ELF-1 (cell line): ENCODE data around the gene LDLRAP1.

Source experiments
- DNase-seq: peaks from one replicate; pipeline ENCODE4 v3.0.0-alpha.2; 2016; ENCODE audit warnings: low read depth, low spot score

LDLRAP1 gene

DNA sequence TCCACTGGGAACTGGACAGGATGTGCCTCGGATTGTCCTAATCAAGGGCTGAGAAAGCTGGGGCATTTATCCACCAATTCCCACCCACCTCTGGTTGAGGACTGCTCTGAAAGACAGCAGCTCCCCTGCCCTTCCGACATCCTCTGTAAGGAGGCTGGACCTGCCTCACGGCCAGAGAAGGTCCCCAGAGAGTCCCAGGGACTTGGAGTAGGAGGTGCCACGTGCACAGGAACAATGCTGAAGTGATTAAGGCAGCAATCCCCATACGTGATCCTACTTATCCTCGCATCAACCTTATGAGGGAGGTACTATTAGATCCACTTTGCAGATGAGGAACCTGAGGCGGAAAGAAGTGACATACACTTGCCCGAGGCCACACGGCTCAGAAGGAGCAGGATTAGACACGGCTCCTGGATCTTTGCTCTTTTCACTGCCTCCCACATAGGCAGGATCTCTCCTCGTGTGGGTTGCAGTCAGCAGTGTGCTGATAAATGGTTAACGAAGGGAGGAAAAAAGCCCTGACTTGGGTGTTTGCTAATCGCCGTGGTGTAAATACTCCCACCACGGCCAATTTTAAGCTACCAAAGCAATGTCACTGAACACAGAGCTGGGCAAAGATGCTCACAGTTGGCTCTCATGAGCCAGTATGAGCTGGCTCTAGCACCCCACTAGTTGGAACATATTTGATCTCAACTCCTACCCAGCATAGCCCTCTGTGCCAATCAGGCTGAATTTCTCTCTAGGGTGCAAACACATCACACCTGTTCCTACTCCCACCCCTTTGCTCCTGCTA is 18.6 kb upstream of the LDLRAP1 start:
- no peak for DNase-seq

DNA sequence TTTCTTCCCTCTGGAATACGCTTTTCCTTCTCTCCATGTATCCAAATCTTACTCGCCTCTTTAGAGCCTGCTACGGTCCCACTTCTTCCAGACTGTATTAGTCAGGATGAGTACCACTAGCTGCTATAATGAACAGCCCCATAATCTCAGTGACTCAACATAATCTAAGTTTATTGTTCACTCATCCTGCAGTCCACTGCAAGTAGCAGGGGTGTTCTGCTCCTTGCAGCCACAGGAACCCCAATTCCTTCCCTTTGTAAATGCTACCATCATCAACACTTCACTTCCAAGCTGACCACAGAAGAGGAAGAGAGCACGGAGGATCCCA is 18.1 kb upstream of the LDLRAP1 start:
- DNase-seq: no peak

DNA sequence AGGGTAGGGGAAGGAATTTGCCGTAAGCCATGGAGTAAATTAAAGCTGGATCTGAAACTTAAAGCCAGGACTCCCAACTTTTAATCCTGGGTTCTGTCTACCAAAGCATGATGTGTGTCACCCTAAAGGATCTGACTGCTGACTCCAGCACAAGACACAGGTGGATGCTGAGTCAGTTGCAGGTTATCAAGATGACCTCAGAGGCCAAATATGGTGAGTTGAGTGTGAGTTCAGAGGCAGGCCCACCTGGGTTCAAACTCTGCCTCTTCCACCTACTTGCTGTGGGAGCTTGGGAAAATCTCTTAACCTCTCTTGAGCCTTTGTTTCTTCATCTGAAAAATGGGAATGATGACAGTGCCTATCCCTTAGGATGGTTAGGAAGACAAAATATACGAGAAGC is 16.7 kb upstream of the LDLRAP1 start:
- no peak for DNase-seq

DNA sequence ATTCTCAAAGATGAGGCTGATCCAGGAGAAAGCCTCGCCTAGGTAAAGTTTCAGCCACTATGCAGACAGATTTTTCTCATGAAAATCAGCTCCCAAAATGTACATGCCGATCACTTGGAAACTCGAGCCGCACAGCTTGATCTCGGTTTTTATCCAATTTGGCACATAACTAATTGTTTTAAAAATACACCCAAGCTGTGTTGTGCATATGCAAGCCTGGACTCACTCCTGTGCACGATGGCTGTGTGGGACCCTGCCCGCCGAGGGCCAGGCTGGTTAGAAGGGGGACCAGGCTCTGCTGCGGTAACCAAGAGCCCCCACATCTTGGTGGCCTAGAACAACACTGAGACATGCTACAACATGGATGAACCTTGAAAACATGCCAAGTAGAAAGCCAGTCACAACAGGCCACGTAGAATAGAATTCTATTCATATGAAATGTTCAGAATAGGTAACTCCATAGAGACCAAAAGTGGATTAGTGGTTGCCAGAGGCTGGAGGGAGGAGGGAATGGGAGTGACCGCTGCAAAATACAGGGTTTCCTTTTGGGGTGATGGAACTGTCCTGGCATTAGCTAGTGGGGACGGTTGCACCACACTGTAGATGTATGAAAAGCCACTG is 16.1 kb upstream of the LDLRAP1 start:
- DNase-seq: no peak

DNA sequence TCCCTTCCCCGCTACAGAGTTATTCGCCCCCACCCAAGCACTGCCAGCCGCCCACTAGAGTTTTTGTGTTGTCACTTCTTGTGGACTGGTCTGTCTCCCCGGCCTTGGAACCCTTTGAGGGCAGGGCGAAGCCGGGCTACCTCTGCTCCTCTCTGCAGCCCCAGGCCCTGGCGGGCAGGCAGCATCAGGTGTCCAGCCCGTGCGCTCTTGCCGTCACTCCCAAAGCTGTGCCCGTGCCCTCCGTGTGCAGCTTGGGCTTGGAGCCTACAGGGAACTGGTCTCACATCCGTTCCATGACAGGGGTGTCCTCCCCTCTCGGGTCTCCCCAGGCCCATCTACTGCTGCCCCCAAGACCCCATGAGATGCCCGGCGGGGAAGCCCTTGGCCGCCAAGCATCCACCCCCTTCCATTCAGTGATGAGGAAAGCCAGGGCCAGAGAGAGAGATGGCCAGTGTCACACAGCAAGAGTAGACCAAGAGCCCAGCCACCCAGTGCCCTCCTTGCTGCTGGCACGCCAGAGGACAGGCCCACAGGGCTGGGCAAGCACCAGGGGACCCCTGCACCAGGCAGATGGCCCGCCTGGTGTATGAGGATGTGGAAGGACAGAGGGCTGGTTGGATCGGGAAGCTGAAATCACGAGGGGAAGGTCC is 15.3 kb upstream of the LDLRAP1 start:
- DNase-seq: no peak

DNA sequence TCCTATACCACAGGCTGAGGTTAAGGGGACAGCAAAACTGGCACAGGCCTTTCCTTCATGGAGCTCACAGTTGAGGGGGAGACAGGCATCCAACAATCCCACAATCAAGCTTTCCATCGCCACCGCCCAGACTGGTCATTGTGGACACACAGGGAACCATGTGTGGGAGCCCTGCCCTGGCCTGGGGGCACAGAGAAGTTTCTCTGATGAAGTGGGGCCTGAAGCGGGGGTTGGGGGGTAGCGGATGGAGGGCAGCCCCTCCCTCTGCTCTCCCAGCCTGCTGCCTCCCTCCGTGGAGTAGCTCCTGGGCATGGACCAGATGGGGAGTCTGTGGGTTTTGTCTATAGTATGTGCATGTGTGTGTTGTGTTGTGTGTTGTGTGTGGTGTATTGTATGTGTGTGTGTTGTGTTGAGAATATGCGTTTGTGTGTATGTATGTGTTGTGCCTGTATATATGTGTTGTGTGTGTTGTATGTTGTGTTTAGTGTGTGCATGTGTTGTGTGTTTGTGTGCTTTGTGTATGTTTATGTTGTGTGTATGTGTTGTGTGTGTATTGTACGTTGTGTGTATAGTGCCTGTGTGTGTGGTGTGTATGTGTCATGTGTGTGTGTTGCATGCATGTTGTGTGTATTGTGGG is 14.4 kb upstream of the LDLRAP1 start:
- DNase-seq: no peak

DNA sequence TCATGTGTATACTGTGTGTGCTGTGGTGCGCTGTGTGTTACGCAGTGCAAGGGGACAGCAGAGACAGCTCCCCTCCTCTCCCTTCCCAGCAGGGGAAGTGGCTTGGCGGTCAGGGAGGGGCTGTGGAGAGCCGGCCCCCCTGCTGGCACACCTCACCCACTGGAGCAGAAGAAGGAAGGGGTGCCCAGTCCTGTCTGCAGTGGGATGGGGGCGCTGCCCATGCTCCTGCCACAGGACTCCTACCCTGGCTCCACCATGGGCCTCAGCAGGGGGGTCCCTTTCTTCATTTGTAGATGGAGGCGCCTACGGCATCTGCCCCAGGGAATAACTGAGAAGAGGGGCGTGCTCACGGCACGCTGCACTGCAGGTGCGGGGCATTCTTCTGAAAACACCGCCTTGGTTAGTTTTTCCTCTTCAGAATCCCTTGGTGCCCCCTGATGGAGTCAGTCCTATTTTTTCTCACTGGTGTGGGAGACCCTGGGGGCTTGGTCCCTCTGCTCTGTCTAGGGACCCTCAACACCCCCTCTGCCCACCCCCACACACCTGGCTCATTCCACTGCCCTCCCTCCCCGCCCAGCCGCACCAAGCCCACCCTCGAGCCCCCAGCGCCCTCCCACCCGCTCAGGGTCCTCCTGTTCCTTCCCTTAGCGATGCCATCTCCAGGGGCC is 13.8 kb upstream of the LDLRAP1 start:
- peak; percentile 37 for DNase-seq

DNA sequence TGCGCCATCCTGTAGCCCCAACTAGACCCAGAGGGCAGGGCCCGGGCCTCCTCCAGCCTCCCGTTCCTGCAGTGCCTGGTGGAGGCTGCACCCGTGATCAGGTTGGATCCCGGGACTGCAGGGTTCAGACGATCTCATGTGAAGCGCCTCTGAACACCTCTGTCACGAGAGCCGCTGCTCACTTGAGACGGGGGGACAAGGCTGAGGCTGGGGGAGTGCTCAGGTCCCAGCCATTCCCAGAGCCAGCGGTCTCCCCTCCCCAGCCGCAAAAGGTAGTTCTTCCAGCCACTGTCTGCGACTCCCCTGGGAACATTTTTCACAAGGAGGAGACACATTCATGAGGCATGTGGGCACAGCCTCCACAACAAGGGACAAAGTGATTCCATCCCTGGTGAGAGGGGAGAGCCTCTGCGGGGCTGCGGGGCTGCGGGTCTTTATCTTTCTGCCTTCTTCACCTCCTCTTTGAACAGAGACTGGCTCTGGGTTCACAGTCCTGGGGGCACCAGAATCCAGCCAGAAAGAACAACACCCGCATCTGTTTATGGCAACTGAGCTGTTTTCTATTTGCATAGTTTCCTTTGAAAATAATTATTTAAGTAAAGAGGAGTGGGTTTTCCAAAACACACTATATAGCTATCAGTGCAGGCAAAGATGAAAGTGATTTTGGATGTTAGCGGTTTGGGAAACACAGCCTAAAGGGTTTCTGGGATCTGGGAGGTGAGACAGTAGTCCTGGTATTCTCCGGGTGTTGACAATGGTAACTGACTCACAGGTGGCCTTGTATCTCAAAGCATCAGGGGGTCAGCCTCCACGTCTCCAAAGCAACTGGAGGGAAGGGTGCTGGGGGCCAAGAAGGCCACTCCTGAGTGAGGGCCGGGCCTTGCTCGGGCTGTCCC is 13.0 kb upstream of the LDLRAP1 start:
- no peak for DNase-seq

DNA sequence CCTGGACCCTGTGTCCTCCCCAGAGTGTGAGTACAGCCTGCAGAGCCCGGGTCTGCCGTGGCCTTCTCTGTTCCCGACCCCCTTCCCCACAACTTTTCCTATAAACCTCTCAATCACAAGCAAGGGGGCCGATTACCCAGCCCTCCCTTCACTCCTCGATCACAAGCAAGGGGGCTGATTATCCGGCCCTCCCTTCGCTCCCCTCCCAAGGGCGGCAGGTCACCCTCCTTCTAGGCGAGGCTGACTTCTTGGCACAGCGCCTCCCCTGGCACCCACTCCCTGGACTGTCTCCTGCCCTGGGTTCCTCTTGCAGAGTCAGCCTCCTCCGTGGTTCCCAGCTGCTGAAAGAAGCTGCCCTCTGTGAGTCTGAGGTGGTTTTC is 12.3 kb upstream of the LDLRAP1 start:
- no peak for DNase-seq

DNA sequence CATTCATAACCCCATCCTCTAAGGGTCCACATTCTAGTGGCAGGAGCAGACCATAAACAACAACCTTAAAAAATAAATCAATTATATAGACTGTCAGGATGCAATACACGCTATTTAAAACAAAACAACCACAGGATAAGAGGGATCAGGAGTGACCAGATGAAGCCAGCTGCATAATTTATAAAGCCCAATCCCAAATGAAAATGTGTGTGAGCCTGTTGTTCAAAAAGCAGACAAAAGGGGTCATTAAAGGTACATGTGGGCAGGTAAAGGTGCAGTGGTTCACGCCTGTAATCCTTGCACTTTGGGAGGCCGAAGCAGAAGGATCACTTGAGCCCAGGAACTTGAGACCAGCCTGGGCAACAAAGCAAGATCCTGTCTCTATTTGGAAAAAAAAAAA is 10.4 kb upstream of the LDLRAP1 start:
- DNase-seq: no peak

DNA sequence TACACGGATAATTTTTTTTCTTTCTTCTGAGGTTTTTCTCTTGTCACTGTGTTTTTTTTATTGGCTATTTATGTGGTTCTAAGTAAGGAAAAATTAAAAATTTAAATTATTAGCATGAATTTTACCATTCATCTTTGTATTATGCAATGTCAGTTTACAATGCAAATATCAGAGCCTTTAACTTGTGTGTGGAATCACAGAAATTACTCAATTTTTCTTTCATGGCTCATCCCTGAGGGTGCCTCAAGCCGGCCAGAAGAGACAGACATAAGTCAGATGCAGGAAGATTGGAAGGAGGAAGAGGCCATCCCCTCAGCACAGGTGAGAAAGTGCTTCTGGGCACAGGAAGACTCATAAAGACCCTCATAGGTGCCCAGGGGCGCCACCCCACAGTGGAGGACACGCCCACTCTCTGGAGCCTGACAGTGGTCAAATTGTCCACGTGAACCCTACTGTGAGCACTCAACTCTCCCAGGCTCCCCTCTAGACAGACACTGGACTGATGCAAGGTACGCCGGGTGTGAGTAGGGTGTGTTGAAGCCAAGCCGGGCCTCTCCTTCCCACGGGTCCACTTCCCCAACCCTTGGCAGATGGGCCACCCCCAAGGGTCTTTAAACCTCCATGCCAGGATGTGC is 9.5 kb upstream of the LDLRAP1 start:
- DNase-seq: no peak

DNA sequence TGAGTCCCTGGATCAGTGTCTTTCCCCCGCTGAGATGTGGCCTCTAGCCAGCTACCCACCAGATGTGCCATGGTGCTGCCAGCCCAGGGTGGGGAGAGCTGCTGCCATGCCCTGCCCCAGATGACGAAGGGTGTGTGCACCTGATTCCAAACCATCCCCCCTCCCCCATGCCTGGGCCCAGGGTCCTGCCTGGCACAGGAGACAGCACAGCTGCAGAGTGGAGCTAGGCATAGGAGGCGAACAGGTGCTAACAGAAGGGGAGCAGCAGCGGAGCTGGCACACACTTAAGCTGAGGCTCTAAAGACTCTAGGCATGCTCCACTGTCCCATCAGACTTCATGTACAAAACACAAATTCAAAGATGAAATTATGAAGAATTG is 9.0 kb upstream of the LDLRAP1 start:
- DNase-seq: no peak

DNA sequence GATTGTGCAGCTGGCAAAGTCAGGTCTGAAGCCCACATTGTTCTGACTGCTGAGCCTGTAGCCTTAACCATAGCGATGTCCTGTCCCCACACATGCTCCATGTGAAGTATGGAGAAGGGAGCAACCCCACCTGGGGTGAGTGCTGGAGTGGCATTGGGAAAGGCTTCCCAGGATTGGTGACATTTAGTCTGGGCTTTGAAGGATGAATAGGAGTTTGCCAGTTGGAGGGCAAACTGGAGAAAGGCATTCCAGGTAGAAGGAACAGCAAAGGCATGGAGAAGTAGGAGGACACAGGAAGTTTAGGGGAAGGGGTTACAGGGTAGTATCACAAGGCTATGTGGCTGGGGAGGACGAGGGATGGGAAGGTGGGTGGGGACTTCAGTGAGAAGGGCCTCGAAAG is 7.3 kb upstream of the LDLRAP1 start:
- no peak for DNase-seq

DNA sequence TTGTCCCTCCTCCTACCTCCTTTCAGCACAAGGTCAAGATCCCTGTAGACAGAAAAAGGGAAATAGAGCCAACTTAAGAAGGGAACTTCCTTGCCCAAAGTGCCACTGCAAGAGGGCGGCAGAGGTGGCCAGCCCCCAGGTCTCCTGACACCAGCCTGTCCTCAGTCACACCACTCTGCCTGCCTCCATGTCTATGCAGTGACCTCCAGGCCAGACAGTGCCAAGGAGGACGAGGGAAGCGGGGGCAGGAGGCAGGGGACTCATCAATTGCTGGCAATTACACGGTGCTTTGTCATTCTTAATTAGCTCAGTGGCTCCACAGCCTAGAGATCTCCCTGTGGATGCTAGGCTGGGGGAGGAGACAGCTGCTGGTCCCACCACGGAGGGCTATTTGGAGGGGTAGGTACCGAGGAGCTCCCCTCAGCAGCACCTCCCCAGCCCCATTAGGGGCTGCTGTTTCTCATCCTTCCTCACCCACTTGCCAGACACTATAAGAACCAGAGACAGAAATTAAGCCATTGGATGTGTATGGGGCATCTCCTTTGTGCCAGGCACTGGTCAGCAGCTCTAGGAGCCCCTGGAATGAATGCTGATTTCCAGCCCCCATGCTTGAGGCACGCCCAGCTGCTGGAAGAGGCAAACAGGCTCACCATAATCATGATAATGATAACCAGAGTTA is 6.1 kb upstream of the LDLRAP1 start:
- peak; percentile 57 for DNase-seq

DNA sequence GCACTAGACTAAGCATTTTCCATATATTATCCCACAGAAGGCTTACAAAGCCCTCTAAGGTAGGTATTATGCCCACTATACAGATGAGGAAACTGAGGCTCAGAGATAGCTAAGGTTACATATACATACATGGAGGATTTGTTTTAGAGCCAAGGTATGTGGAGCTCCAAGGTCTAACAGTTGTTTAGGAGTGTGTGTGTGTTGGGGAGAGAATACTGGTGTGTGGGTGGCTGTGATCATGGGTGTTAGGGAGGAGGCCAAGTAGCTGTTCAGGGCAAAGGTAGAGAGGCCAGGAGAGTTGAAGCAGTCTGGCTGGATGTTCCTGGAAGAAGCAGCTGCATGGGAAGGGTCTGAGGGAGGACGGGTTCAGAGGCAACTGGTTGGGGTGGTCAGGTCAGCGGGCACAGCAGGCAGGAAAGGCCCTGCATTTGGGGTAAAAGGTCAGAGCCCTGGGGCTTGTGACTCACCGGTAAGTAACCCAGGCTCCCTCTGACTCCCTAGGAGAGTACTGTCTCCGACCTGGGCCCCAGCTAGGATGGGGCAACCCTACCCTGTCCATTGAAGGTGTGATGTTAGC is 5.1 kb upstream of the LDLRAP1 start:
- DNase-seq: peak; percentile 57

DNA sequence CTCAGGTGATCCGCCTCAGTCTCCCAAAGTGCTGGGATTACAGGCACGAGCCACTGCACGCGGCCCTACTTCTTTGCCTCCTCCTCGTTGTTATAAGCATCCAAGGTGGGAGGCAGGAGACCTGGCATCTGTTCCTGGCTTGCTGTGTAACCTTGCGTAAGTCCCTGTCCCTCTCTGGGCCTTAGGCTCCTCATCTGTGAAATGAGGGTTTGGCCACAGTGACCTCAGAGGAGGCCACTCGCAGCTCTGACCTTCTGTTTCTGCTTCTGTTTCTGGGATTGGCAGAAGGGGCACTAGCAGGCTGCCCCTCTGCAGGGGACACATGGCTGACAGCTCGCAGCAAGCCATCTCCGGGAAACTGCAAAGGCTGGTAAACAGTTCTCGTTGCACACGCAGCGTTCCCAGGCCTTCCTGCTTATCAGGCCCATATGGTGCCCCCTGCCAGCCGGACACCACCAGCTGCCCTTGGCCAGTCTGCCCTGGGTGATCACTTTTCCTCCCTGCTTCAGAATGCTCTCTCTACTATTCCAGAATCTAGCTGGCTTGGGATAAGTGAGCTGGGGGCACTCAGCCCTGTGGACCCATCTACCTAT is 2.6 kb upstream of the LDLRAP1 start:
- DNase-seq: no peak

DNA sequence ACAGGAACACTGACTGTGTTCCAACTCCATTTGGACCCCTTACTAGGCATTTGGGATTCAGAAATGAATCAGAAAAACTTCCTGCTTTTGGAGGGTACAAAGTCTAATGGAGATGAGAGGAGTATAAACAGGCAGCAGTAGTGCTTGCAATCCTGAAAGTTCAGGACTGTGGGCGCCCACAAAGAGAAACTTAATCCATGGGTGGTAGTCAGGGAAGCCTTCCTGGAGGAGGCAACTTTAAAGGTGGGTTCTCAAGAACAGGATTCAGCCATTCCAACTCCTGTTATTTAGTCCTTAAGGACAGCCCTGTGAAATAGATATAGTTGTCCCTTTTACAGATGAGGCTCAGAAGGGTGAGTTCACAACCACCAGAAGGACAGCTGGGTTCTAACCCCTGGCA is 2.0 kb upstream of the LDLRAP1 start:
- no peak for DNase-seq

DNA sequence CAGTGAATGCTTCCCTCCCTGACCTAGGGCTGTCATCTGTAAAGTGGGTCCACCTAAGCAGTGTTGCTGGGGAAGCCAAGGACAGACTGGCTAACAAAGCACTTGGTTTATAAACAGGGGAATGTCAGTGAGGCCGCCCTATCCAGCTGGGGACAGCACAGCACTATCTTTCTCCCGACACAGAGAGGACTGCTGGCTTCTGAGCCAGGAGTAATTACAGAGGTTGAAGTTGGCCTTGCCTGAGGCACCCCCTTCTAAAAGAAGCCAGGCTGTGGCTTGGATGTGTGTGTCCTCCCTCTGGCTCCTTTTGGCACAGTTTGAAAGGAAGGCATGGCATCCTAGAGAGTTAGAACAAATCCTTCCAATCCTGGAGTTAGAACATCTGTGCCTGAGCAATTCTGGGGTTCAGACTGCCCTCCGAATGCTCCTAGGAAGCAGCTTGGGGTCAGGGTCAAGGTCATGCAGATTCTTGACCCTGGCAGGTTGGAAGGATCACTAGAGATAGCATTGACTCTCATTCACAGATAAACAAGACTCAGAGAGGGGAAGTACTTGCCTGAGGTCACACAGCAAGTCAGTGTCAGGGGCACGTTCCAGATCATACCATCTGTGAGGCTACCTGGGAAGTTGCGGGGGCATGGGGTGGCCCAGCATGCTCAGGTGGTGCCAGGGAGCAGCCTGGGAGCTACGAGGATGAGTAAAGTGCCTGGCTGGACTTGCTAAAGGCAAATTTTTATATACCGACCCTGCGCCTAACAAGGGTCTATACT is 1.3 kb upstream of the LDLRAP1 start:
- DNase-seq: peak; percentile 75

DNA sequence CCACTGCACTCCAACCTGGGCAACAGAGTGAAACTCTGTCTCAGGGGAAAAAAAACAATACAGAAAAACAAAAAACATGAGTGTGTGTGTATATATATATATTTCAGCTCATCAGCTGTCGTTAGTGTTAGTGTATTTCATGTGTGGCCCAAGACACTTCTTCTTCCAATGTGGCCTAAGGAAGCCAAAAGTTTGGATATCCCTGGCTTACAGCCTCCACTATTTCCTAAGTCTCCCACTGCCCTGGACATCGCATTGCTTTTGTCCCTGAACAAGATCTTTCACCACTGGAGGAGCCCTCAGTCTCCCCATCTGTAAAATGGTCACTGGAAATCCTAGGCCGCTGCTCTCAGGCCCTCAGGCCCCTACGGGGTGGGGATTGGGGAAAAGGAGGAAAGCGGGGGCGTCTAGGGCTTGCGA is 391 bp upstream of the LDLRAP1 start:
- DNase-seq: no peak
